ENCODE data around the gene ZG16B.

- TF ChIP-seq CTCF (IDR thresholded peaks at IDR 0.05; ENCODE audit: low read depth, low read length, poor library complexity, severe bottlenecking) (no peak), EZH2phosphoT487 (IDR thresholded peaks at IDR 0.05; ENCODE audit: borderline replicate concordance, low read length) (no peak)
Observed at GRCh38 chr16:2856686-2857450, 26.8 kb downstream of the ZG16B start.
